SIG-M5 (cell line): Measurements from ENCODE around the gene RNF150.
"Not testable (repeated sequence)": the region's sequence is repeated elsewhere in the genome, so short reads cannot be mapped to it uniquely, and the experiment has no call there.

ENCODE experiments used
- DNase-seq: peaks from one replicate; lab custom pipeline; 2025; lab: John Stamatoyannopoulos, UW

The RNF150 gene

DNA sequence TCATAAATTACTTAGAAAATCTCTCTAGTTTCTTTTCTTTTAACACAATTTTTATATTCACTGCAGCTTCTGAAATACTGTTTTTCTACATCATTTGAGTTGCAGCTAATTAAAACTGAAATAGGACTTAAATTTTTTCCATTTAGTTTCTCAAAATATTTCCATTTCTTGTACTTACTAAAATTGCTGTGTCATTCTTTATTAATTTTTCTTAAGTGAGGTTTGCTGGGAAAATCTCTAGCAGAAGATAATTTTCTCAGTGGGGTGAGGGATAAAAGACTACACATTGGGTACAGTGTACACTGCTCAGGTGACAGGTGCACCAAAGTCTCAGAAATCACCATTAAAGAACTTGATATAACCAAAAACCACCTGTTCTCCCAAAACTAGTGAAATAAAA is 57.7 kb downstream of the RNF150 start:
- DNase-seq = no peak

DNA sequence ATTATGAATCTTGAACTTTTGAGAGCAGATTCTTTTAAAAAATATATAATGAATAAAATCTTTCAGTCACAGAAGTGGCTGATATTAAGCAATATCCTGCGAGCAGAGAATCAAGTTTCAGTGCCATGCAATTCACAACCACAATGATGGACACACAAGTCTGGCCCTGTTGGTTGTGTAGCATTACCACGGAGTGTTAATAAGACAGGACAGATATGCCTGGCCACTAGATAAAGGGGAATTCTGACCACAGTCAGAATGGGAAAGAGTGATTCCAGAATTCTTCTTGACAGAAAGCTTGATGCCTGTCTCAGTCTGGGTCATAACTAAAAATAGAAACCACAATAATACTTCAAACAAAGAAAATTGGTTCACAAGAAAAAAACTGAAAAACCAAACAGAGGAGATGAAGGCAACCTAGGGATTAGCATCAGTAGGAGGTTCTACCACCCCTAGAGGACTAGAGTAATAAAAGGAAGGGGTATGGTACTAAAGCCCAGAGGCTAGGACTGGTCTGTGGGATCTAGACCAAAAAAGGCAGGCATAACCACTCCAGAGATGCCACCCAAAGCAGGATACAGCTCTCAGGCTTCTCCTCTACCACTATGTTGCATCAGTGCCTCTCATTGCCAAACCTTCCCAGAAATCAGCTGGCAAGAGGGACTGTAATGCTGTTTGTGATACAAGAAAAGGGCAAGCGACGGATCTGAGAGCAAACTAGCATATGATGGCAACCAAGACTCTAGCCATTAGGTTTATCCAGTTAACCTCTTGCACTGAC is 59.0 kb downstream of the RNF150 start:
- no peak for DNase-seq

DNA sequence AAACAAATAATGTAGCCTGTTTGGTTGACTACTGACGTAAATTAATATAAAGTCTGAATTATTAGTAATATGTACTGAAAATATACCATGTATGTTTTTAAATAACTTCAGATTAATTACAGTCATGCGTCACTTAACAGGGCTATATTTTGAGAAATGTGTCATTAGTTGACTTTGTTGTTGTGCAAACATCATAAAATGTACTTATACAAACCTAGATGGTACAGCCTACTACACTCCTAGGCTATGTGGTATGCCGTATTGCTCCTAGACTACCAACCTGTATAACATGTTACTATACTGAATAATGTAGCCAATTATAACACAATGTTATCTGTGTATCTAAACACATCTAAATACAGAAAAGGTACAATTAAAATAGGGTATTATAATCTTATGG is 66.6 kb downstream of the RNF150 start:
- DNase-seq = no peak

DNA sequence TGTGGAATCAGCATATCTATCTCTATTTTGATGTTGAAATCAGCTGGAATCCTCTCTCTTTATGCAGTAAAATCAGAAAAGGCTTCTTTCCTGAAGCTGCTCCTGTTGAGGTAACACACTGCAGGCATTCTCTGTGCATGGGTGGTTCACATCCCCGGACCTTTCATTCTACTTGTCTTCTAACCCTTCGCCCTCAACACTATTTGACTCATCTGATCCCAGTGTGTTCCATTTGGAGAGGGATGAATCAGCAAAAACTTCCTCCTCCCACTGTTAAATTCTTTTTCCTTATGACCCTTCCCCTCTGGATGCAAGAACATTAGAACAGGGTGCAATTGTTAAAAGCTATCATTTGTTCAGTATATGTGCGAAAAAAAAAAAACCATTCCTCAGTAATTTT is 67.4 kb downstream of the RNF150 start:
- DNase-seq = no peak

DNA sequence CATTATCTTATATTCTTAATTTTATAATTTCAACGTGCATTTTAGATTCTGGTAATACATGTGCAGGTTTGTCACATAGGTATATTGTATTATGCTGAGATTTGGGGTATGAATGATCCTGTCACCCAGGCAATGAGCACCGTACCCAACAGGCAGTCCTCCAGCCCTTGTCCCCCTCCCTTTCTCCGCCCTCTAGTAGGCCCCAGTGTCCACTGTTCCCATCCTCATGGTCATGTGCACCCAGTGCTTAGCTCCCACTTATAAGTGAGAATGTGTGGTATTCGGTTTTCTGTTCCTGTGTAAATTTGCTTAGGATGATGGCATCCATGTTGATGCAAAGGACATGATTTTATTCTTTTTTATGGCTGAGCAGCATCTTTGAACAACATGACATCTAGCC is 70.6 kb downstream of the RNF150 start:
- no peak for DNase-seq

DNA sequence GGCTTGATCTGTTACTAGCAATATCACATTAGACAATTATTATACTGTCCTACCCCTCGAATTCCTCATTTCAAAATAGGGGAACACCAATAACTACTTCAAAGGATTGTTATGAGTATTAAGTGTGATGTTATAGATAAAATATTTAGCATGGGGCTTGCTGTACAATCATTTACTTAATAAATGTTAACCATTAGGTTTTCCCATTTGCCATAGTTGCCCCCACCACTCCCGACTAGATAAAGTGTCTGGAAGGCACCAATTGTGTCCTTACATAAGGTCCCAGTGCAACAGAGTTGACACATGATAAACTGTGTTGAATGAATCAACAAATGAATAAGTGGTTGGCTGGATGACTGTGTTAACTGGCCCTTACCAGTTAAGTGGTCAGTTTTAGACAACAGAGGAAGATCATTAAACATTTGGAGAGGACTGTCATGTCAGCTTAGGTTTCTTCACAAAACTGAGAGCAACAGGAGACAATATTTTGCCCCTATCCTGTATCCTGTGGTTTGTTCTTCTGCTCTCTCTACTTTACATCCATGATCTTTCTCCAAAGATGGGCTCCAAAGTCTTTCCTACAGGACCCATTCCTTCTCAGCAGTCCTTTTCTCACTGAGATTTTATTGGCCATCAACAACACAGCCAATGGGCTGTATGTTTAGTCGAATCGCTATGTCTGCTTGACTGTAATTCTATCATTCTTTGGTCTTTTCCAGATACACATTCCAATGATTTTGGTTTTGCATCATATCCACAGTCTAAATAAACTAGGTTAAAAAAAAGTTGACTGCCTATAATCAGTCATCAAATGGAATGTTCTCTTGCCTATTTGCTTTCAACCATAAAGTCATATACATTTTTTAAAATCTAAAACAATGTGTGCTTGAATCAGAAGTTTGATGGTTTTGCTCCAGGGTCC is 74.4 kb downstream of the RNF150 start:
- no peak for DNase-seq

DNA sequence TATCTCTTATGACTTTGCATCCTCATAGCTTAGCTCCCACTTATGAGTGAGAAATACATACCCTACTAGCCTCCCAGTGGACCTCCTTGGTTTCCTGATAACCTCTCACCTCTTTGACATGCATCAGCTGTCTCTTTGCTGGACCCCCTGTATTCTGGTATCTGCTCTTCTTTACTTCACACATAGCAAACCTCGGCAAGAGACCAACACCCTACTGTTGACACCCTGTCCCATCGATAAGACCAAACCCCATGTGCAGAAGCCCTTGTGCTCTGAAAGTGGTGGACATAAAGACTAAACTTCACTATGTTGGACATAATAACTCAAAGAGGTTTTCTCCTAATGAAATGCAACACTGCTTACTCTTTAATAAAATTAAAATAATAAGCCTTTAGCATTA is 75.7 kb downstream of the RNF150 start:
- DNase-seq = no peak

DNA sequence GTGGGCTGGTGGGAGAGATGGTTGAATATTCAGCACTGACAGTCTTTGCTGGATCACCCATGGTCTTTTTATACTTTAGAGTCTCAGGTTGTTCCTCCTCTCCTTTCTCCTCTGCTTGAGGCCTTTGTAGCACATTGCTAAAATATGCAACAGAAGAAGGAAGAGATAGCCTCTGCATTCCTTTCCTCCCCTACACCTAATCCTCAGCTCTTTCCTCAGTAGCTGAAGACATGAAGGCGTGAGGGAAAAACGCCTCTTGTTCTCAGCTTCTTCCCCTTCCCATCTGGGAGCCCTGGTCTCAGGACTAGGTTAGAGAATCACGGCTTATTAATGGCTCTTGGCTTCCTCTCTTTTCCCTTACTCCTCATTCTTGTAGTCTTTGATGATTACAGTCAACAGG is 76.8 kb downstream of the RNF150 start:
- DNase-seq = no peak

DNA sequence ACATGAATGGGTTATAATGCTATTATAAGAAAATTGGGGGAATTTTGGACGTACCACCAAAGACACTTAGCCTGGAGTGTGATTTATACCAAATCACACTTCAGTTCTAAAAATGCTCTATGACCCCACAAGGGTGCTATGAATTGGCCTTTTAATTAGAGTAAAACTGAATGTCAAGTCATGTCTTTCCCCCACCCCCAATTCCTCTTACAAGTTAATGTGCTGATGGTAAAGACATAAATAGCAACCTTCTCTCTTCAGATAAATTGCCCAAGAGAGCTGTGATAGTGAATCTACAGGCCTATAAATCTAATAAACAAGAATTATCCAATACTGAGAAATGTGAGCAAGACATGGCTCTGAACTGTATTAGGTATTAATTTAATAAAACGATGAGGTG is 78.8 kb downstream of the RNF150 start:
- no peak for DNase-seq

DNA sequence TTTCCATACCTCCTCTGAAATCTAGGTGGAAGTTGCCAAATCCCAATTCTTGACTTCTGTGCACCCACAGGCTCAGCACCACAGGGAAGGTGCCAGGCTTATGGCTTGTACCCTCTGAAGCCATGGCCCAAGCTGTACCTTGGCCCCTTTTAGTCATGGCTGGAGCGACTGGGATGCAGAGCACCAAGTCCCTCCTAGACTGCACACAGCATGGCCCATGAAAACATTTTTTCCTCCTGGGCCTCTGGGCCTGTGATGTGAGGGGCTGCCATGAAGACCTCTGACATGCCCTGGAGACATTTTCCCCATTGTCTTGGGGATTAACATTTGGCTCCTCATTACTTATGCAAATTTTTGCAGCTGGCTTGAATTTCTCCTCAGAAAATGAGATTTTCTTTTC is 82.3 kb downstream of the RNF150 start:
- DNase-seq = not testable (repeated sequence)

DNA sequence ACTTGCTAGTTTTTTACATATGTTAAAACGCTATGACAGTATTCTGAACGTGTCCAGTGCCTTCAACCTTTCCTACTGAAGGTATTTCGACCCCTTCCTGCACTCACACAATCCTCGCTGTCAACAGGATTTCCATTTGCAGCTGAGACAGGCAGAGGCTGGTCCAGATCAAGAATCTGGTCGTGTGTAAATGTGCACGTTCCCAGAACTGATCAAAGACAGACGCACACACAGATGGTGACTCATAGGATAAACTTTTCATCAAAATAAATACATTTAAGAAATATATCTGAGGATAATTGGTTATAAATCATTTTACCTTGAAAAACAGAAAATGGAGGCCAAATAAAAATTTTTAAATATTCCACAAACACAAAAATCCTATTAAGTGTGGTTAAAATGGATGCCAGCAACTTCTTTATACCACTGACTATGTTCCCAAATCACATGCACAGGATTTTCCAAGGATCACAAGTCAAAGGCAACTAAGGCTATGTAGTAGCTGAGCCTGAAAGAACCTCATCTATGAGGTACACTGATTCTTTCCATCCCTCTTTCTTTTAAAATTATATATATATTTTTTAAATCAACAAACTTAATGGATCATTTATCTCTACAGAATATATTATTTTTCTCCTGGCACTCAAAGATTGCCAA is 85.9 kb downstream of the RNF150 start:
- DNase-seq = no peak

DNA sequence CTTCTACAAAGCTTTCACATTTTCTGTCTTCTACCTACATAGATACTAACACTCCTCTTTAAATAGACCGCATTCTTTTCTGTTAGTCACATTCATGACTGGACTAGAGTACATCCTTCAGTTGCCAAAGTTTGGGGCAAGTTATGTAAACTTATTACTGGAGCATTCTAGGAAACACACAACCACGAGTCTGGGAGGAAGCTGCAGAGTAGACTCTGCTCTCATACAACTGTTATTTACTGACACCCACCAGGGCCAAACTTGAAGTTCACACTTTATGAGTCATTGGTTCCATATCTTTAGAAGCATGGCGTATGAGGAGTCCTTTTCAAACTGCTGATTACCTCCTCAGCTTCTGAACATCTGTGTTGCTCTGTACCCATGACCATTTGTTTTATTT is 87.0 kb downstream of the RNF150 start:
- DNase-seq = no peak

DNA sequence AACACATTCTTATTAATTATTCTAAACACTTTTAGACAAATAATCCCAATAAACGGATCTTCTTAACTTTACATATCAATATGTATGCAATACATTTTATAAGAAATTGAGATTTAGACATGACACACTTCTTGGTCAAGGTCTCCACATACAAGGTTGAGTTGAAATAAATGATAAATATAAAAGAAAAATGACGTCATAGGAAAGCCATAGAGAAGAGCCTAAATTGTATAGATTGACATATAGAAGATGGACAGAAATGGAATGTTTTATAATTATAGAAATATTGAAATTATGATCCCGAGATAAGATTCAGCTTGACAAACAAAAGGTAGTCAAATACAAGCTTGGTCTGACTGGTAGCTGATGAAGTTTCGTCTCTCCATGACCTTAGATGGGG is 87.4 kb downstream of the RNF150 start:
- DNase-seq = no peak

DNA sequence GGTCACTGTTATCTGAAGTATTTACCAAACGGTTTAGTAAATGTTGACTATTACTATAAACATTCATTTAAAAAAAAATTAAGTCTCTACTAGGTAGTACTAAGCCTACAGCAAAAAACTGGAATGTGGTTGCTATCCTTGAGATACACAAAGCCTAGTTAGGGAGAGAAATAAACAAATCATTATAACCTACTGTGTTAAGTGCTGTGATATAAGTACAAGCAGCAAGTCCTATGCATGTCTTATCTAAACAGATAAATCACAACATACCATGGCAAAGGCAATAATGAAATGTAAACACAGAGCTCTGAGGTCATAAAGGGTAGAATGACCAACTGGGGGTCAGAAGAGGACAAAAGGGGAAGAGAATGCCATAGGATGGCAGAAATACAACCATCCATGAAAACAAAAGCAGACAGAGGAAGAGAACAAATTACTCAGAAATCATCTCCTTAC is 92.2 kb downstream of the RNF150 start:
- no peak for DNase-seq

DNA sequence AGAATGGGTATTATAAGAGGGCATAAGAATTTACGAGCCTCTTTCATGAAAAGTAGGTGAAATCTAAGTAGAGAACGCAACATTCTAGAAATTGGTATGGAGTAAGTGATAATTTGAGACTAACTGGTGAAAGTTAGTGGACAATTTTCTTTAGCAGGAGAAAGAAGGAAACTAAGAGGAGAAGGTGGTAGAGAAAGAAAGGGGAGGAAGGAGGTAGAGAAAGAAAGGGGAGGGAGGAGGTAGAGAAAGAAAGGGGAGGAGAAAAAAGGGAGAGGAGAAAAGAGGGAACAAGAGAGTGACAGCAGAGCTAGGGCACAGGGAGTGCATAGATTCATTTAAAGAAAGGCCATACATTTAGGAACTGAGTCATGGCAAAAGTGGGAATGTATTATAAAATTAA is 94.1 kb downstream of the RNF150 start:
- DNase-seq = no peak

DNA sequence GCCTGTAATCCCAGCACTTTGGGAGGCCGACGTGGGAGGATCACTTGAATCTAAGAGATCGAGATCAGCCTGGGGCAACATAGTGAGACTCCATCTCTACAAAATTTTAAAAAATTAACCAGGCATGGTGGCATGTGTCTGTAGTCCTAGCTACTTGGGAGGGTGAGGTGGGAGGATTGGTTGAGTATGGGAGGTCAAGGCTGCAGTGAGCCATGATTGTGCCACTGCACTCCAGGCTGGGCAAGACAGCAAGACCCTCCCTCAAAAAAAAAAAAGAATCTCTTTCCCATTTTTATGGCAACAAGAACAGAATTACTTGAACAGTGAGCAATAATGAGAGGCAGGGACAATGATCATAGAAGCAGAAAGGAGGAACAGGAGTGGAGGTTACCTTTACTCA is 94.8 kb downstream of the RNF150 start:
- no peak for DNase-seq

DNA sequence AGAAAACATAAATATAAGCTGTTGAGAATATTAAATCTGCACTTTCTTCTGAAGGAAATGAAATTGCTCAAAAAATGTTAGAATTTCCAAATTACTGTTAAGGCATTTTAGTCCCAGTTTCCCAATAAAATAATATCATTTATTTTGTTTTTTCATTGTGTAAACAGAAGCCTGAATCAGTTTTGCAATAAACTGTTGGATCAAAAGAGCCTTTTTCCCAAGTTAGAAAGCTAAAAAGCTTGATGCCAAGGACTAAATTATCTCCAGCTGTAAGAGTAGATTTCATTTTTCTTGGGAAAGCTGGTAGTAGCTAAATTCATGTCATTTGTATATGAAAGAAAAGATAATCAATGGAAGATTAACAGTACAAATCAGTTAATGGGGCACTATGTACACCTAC is 95.8 kb downstream of the RNF150 start:
- DNase-seq = no peak

DNA sequence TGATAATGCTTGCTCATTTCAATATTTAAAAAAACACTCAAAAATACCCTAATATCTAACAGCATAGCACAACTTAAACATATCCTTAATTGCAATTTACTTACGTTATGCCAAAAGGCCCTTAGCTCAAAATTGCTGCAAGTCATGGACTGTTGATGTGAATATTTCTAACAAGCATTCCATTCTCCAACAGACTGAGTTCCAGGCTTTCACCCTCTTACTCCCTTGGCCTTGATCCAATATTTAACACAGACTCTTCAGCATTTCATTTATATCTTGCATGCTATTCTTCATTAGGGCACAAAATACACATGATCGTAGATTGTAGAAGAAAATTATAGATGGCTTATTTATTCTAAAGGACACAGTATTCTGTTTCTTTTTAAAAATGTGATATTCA is 96.5 kb downstream of the RNF150 start:
- no peak for DNase-seq

DNA sequence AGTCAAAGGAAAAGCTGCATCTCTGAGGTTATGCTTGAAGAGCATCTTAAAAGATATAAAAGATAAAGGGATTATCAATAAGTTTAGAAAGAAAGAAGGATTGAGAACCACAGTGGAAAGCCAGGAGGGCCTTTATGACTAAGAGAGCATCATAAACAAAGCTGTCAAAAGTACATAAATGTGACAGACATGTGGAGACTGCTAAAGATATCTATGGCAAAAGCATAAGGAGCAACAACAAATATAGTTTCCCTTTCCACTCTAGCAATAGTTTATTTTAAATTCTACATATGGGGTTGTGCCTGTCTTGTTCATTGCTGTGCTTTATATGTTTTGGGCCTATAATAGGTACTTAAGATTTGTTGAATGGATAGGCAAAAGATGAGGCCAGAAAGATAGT is 97.3 kb downstream of the RNF150 start:
- DNase-seq = no peak

DNA sequence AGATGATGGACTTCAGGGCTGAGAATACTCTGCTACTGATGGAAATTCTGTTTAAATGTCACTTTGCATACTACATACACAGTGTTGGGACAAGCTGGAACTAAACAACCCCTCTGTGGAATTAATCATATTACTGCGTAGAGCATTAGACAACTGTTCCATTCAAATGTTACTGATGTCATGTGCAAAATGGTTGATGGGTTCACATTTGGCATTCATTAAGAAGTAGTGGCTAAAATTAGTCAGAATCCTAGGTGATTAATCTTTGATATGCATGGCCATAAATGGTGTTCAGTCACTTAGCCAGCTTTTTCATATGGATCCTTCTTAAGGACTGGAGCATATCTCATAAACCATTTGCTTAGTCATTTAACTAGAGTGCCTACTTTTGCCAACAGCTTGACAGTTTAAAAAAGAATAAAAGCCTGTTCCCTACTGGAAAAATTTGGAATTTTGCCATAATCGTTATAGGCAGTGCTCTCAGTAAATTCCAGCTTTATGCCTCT is 105.2 kb downstream of the RNF150 start:
- no peak for DNase-seq

DNA sequence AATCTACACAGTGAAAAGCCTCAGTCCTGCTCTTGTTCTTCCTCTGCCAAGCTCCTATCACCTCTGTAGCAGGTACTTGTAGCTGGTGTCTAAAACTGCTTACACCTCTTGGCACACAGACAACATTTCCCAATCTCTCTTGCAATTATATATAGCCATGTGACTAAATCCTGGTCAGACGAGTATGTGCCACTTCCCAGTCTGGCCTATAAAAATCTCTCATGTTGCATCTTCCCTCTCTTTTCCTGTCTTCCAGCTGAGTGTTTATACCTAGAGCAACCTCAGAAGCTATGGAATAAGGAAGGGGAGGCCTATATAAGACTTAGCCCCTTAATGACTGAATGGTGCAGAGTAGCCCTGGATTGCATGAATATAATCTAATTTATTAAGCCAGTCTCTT is 105.8 kb downstream of the RNF150 start:
- DNase-seq = no peak

DNA sequence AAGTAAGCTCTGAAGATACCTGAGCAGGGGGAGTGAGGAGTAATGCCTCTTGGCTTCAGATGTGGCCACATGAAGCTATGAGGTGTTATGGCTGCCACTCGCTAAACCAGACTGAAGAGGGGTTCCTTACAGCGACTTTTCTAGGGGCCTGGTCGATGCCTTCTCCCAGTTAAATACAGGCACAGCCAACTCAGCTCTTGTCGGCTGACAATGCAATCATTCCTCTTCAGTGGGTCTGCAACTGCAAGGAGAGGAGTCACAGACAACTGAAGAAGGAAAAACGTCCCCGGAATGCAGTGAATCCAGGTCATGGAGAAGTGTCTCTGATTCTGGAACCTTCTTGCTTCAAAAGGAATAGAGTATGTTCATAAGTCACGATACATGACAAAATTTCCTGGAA is 106.4 kb downstream of the RNF150 start:
- DNase-seq = no peak

DNA sequence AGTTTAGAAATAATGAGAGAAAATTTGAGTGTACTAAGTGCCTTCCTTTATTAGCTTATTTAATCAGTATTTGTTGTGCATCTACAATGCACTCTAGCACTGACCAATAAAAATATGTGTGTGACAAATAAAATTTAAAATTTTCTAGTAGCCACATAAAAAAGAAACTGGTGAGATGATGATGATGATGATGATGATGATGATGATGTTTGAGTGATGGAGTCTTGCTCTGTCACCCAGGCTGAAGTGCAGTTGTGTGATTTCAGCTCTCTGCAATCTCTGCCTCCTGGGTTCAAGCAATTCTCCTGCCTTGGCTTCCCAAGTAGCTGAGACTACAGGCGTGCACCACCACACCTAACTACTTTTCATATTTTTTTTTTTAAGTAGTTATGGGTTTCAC is 110.2 kb downstream of the RNF150 start:
- DNase-seq = no peak
